A549 (cell line): ENCODE results near the gene CNTNAP5. TPM values are rescaled to one million over a fixed set of nuclear protein-coding genes. Genes with fewer than 3 reads are reported as not detected.

Source experiments
- ATAC-seq, 2 experiments: fragments of 200-7000 bp in 1 of 2; fragments of >200 bp in 1 of 2; cut with Nextera tagmentation in 1 of 2; cut with Tn5 transposase in 1 of 2; 3 replicates each; pipeline versions ENCODE4 v1.8.0 to v1.9.1; 2018 to 2020; ENCODE audit warnings: mild to moderate bottlenecking in 1 of 2, moderate library complexity in 1 of 2
- CTCF ChIA-PET: fragments of 300-600 bp; sonication (Branson Sonifier 250); formaldehyde crosslinking; extraction: SDS; loops from one replicate; lab custom pipeline; 2021; ENCODE audit warnings: antibody characterized with exemption, inconsistent platforms; lab: Yijun Ruan, JAX
- POLR2A ChIA-PET: fragments of 350-600 bp; formaldehyde crosslinking; extraction: SDS; loops from one replicate; lab custom pipeline; 2021; ENCODE audit warnings: antibody characterized with exemption, inconsistent platforms; lab: Yijun Ruan, JAX
- DNase-seq, 2 experiments: peaks; one replicate each; pipeline versions ENCODE4 v3.0.0 to v3.0.0-alpha.2; 2011 to 2016; ENCODE audit warnings: low read depth in 1 of 2, low spot score in 1 of 2
- FAIRE-seq: peaks from 2 replicates; lab custom pipeline; 2011; peaks lifted over from hg19 to GRCh38; lab: Jason Lieb, UNC
- H3K27ac ChIP-seq, 2 experiments: fragments of >200 bp; sonication (Bioruptor Twin); formaldehyde crosslinking; 3 replicates each; pipeline ENCODE4 v1.5.1; 2016 to 2017
- H3K4me1 ChIP-seq: fragments of >200 bp; sonication (Bioruptor Twin); formaldehyde crosslinking; 3 replicates; pipeline ENCODE4 v1.6.1; 2016
- H3K4me2 ChIP-seq: fragments of >200 bp; sonication (Bioruptor Twin); formaldehyde crosslinking; 3 replicates; pipeline ENCODE4 v1.6.1; 2016
- H3K4me3 ChIP-seq: fragments of >200 bp; sonication (Bioruptor Twin); formaldehyde crosslinking; 3 replicates; pipeline ENCODE4 v1.5.1; 2016
- H3K9me3 ChIP-seq: fragments of >200 bp; sonication (Bioruptor Twin); formaldehyde crosslinking; 3 replicates; pipeline ENCODE4 v1.6.1; 2016
- BHLHE40 ChIP-seq: IDR thresholded peaks from 2 replicates; pipeline ENCODE4 v1.6.1; 2012; ENCODE audit warnings: low read depth, low read length, inconsistent platforms
- CBX8 ChIP-seq: fragments of 200-600 bp; sonication (generic); IDR thresholded peaks from 2 replicates; pipeline ENCODE4 v1.6.1; 2016
- CEBPB ChIP-seq, 2 experiments: fragments of >200 bp in 1 of 2; sonication (Bioruptor Twin) in 1 of 2; formaldehyde crosslinking in 1 of 2; IDR thresholded peaks; 2 replicates each; pipeline ENCODE4 v1.6.1; 2012 to 2016
- CHD2 ChIP-seq: fragments of 150-350 bp; IDR thresholded peaks from 2 replicates; pipeline ENCODE4 v1.6.1; 2014; ENCODE audit warnings: low read length; ENCODE audit not compliant: partially characterized antibody
- CHD4 ChIP-seq: fragments of 200-600 bp; sonication (generic); IDR thresholded peaks from 2 replicates; pipeline ENCODE4 v1.6.1; 2016; ENCODE audit warnings: antibody characterized with exemption, mild to moderate bottlenecking, borderline replicate concordance
- CTCF ChIP-seq: fragments of >200 bp; sonication (Bioruptor Twin); formaldehyde crosslinking; IDR thresholded peaks from 3 replicates; pipeline ENCODE4 v1.5.1; 2016
- EHF ChIP-seq: fragments of 250-450 bp; sonication (Bioruptor Pico); IDR thresholded peaks from 2 replicates; pipeline ENCODE4 v1.5.0; 2020; ENCODE audit warnings: mild to moderate bottlenecking
- ELK1 ChIP-seq: fragments of 150-350 bp; IDR thresholded peaks from 2 replicates; pipeline ENCODE4 v1.6.1; 2014; ENCODE audit warnings: low read depth, mild to moderate bottlenecking, low read length
- FOSL2 ChIP-seq, 2 experiments: fragments of 450-650 bp in 1 of 2; fragments of >200 bp in 1 of 2; sonication (Bioruptor Twin) in 1 of 2; formaldehyde crosslinking; IDR thresholded peaks; 2 replicates each; pipeline versions ENCODE4 v1.5.0 to v1.6.1; 2016 to 2020; ENCODE audit warnings: mild to moderate bottlenecking in 1 of 2, moderate library complexity in 1 of 2
- GATA3 ChIP-seq: IDR thresholded peaks from 2 replicates; pipeline ENCODE4 v1.6.1; 2012; ENCODE audit warnings: borderline replicate concordance
- HDAC2 ChIP-seq: fragments of 200-600 bp; sonication (generic); IDR thresholded peaks from 2 replicates; pipeline ENCODE4 v1.6.1; 2016
- HOXB13 ChIP-seq: fragments of 250-450 bp; sonication (Bioruptor Pico); IDR thresholded peaks from 2 replicates; pipeline ENCODE4 v1.5.0; 2020; ENCODE audit warnings: low read depth, mild to moderate bottlenecking, moderate library complexity
- HOXB5 ChIP-seq: fragments of 250-450 bp; sonication (Bioruptor Pico); IDR thresholded peaks from 2 replicates; pipeline ENCODE4 v1.5.0; 2020; ENCODE audit warnings: mild to moderate bottlenecking, moderate library complexity
- JUN ChIP-seq, 2 experiments: fragments of >200 bp; sonication (Bioruptor Twin); formaldehyde crosslinking; IDR thresholded peaks; 2 replicates in 1 of 2; 3 replicates in 1 of 2; pipeline ENCODE4 v1.6.1; 2016 to 2017
- JUNB ChIP-seq: fragments of >200 bp; sonication (Bioruptor Twin); formaldehyde crosslinking; IDR thresholded peaks from 2 replicates; pipeline ENCODE4 v1.6.1; 2016
- KDM5A ChIP-seq: fragments of 200-600 bp; sonication (generic); IDR thresholded peaks from 2 replicates; pipeline ENCODE4 v1.6.1; 2016; ENCODE audit warnings: antibody characterized with exemption, mild to moderate bottlenecking
- MAX ChIP-seq: IDR thresholded peaks from 2 replicates; pipeline ENCODE4 v1.6.1; 2012
- MAZ ChIP-seq: fragments of 150-350 bp; IDR thresholded peaks from 2 replicates; pipeline ENCODE4 v1.6.1; 2014; ENCODE audit warnings: antibody characterized with exemption, low read depth, low read length, borderline replicate concordance
- NPAS2 ChIP-seq: fragments of 250-450 bp; sonication (Bioruptor Pico); IDR thresholded peaks from 2 replicates; pipeline ENCODE4 v1.8.0; 2022; ENCODE audit warnings: mild to moderate bottlenecking, moderate library complexity, borderline replicate concordance
- POLR2AphosphoS2 ChIP-seq: conservative IDR thresholded peaks from 2 replicates; pipeline ENCODE4 v1.6.1; 2012; ENCODE audit warnings: low read length, improper control_type of control experiment, inconsistent platforms
- RARB ChIP-seq: fragments of 250-450 bp; sonication (Bioruptor Pico); IDR thresholded peaks from 2 replicates; pipeline ENCODE4 v1.8.0; 2021; ENCODE audit warnings: mild to moderate bottlenecking, moderate library complexity
- RCOR1 ChIP-seq: fragments of 150-350 bp; IDR thresholded peaks from 2 replicates; pipeline ENCODE4 v1.6.1; 2014; ENCODE audit warnings: antibody characterized with exemption, low read length, low read depth
- RFX5 ChIP-seq: fragments of 450-650 bp; IDR thresholded peaks from 2 replicates; pipeline ENCODE4 v1.7.1; 2014; ENCODE audit warnings: antibody characterized with exemption, mild to moderate bottlenecking, moderate library complexity
- RNF2 ChIP-seq: fragments of 200-600 bp; sonication (generic); IDR thresholded peaks from 2 replicates; pipeline ENCODE4 v1.6.1; 2016; ENCODE audit warnings: low read depth, mild to moderate bottlenecking, antibody characterized with exemption, moderate library complexity, borderline replicate concordance
- SMC3 ChIP-seq: fragments of >200 bp; sonication (Bioruptor Twin); formaldehyde crosslinking; IDR thresholded peaks from 3 replicates; pipeline ENCODE4 v1.6.1; 2018; ENCODE audit warnings: inconsistent platforms
- SREBF2 ChIP-seq: fragments of 450-650 bp; IDR thresholded peaks from 2 replicates; pipeline ENCODE4 v1.6.1; 2014; ENCODE audit warnings: mild to moderate bottlenecking, moderate library complexity
- TFCP2L1 ChIP-seq: fragments of 250-450 bp; sonication (Bioruptor Pico); IDR thresholded peaks from 2 replicates; pipeline ENCODE4 v1.5.0; 2021; ENCODE audit warnings: mild to moderate bottlenecking
- ZC3H11A ChIP-seq: fragments of 450-650 bp; IDR thresholded peaks from 2 replicates; pipeline ENCODE4 v1.6.1; 2014; ENCODE audit warnings: antibody characterized with exemption, mild to moderate bottlenecking
- ZSCAN20 ChIP-seq: fragments of 250-450 bp; sonication (Bioruptor Pico); IDR thresholded peaks from 2 replicates; pipeline ENCODE4 v1.8.0; 2022; ENCODE audit warnings: mild to moderate bottlenecking, moderate library complexity
- WGBS: methylation state at CpG from one replicate; pipeline ENCODE4 v1.1.6; 2017; ENCODE audit errors: missing lambda C conversion rate; 5-methylcytosine and 5-hydroxymethylcytosine counted together
- polyA plus RNA-seq, 4 experiments: library from polyadenylated mRNA; depleted of rRNA in 3 of 4; stranded (reverse); fragments of >200 nt; fragmentation: RNase III in 1 of 4; extraction: RNeasy Plus Mini Kit Qiagen cat#74134 plus additional on column Dnase treatment in 1 of 4; gene quantifications; 2 replicates in 3 of 4; 3 replicates in 1 of 4; pipeline ENCODE4 v1.2.3, GENCODE V29; 2011 to 2017
- TF ChIP-seq, protein P1 (sequence below): fragments of 250-450 bp; sonication (Bioruptor Pico); IDR thresholded peaks from 2 replicates; pipeline ENCODE4 v1.5.0; 2021; ENCODE audit warnings: mild to moderate bottlenecking, moderate library complexity, borderline replicate concordance
- TF ChIP-seq, protein P2 (sequence below): IDR thresholded peaks from 2 replicates; pipeline ENCODE4 v1.6.1; 2012

CNTNAP5 gene
- polyA plus RNA-seq, 2 of the 4 experiments (the other 2 are of a cell fraction): not detected

GRCh38 chr2:124523096-124523495, 498.0 kb downstream of the CNTNAP5 start:
- no peak for FAIRE-seq
- no peaks in the 10 kb centered on the region for H3K9me3 ChIP-seq
- no peak overlapping the region for H3K4me2 ChIP-seq
- no peak for DNase-seq
- 5% methylated on average over 3 of the region's 3 CpGs for WGBS
- ChIA-PET POLR2A (no interaction called here), CTCF (no interaction called here)
- H3K4me1 ChIP-seq: no peaks in the 10 kb centered on the region
- no peak overlapping the region for H3K4me3 ChIP-seq
- ATAC-seq: no peak
- H3K27ac ChIP-seq: no peak overlapping the region
- no peak for TF ChIP-seq NPAS2 (CRISPR knock-in tag)
- TF ChIP-seq, protein P1, sequence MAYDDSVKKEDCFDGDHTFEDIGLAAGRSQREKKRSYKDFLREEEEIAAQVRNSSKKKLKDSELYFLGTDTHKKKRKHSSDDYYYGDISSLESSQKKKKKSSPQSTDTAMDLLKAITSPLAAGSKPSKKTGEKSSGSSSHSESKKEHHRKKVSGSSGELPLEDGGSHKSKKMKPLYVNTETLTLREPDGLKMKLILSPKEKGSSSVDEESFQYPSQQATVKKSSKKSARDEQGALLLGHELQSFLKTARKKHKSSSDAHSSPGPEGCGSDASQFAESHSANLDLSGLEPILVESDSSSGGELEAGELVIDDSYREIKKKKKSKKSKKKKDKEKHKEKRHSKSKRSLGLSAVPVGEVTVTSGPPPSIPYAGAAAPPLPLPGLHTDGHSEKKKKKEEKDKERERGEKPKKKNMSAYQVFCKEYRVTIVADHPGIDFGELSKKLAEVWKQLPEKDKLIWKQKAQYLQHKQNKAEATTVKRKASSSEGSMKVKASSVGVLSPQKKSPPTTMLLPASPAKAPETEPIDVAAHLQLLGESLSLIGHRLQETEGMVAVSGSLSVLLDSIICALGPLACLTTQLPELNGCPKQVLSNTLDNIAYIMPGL: no peak
- no peak for TF ChIP-seq GATA3
- no peak for TF ChIP-seq EHF
- no peak for TF ChIP-seq RCOR1
- TF ChIP-seq RFX5: no peak
- TF ChIP-seq ELK1: no peak
- TF ChIP-seq POLR2AphosphoS2: no peak
- TF ChIP-seq FOSL2 (IDR thresholded peaks at IDR 0.05): no peak
- no peak for TF ChIP-seq FOSL2 (CRISPR knock-in tag; IDR thresholded peaks at IDR 0.05)
- TF ChIP-seq MAX: no peak
- no peak for TF ChIP-seq HOXB13 (CRISPR knock-in tag)
- TF ChIP-seq, protein P2, sequence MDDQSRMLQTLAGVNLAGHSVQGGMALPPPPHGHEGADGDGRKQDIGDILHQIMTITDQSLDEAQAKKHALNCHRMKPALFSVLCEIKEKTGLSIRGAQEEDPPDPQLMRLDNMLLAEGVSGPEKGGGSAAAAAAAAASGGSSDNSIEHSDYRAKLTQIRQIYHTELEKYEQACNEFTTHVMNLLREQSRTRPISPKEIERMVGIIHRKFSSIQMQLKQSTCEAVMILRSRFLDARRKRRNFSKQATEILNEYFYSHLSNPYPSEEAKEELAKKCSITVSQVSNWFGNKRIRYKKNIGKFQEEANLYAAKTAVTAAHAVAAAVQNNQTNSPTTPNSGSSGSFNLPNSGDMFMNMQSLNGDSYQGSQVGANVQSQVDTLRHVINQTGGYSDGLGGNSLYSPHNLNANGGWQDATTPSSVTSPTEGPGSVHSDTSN: no peak
- TF ChIP-seq JUN (IDR thresholded peaks at IDR 0.05): no peak
- no peak for TF ChIP-seq CTCF
- TF ChIP-seq CHD4: no peak
- TF ChIP-seq BHLHE40: no peak
- no peak for TF ChIP-seq HOXB5
- TF ChIP-seq ZSCAN20 (CRISPR knock-in tag): no peak
- no peak for TF ChIP-seq CBX8

DNA sequence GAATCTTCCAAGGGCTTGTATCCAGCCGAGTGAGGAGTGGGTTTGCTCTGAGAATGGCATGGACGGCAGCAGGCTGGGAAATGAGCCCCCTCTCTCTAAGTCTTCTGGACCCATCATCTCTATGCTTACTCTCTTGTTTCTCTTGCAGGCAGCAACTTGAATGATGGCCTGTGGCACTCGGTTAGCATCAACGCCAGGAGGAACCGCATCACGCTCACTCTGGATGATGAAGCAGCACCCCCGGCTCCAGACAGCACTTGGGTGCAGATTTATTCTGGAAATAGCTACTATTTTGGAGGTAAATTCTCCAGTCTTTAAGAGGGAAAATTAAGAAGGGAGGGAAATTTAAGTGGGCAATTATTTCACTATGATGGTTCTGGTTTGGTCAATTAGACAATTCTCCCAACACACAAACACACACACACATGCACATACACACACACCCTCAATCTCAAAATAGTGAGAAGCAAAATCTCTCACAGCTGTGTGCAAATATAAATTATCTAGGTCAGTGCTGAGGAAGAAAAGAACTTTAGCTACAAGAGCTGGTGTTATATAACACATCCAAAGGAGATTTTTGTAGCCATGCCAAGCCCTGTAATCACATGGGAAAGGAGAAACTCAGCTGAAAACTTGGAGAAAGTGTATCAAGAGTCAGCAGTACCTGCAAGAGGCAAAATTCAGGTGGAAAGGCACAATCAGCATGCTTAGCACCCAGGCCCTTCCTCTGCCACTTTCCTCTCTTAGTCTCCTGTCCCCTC, 499.2 kb downstream of the CNTNAP5 start:
- H3K9me3 ChIP-seq: no peaks in the 10 kb centered on the region
- no peak overlapping the region for H3K4me3 ChIP-seq
- DNase-seq: no peak
- CTCF ChIA-PET: no interaction called here
- no peak for FAIRE-seq
- TF ChIP-seq RARB (CRISPR knock-in tag): no peak
- no peak for TF ChIP-seq TFCP2L1 (CRISPR knock-in tag)
- TF ChIP-seq MAZ: no peak
- no peak for TF ChIP-seq SMC3
- no peak for TF ChIP-seq POLR2AphosphoS2
- TF ChIP-seq JUNB: no peak
- TF ChIP-seq RNF2: no peak
- TF ChIP-seq ZC3H11A: no peak
- TF ChIP-seq CHD2: no peak
- no peak for TF ChIP-seq HDAC2
- no peak for TF ChIP-seq KDM5A
- no peak for TF ChIP-seq SREBF2
- no peak for TF ChIP-seq ZSCAN20 (CRISPR knock-in tag)
- TF ChIP-seq CEBPB (IDR thresholded peaks at IDR 0.05): no peak
- TF ChIP-seq, all 56 proteins: peak for 0
- Histone ChIP-seq H3K4me1 (no peaks in the 10 kb centered on the region), H3K27ac (no peak overlapping the region), H3K4me2 (no peak overlapping the region)
- ATAC-seq: no peak
- 57% methylated on average over 7 of the region's 7 CpGs for WGBS
- POLR2A ChIA-PET: no interaction called here
